ENCODE results near the gene ZBTB20. TPM values are rescaled to one million over a fixed set of nuclear protein-coding genes. Genes with fewer than 3 reads are reported as not detected.

ZBTB20 gene
- total and polyA plus RNA-seq, 4 donors = 0.88 to 83.2 (median 20.4) TPM

GRCh38 chr3:114671741-114672510 is 475.2 kb downstream of the ZBTB20 start:
- H3K27me3 ChIP-seq (ENCODE audit: control insufficient read depth in 4 of 4, insufficient read depth in 4 of 4, low read length in 3 of 4) = no peaks in the 10 kb centered on the region
- no peak overlapping the region for H3K4me3 ChIP-seq (ENCODE audit: low read depth in 1 of 3, low read length in 3 of 3)
- peaks cover 0 to 3% (median 2%) of the 10 kb centered on the region in 4 donors for H3K4me1 ChIP-seq (ENCODE audit: control insufficient read depth in 4 of 4, insufficient read depth in 4 of 4, low read length in 3 of 4)
- H3K36me3 ChIP-seq (ENCODE audit: control insufficient read depth in 4 of 4, insufficient read depth in 3 of 4, low read depth in 1 of 4, low read length in 3 of 4) = no peaks in the 10 kb centered on the region
- H3K9me3 ChIP-seq (ENCODE audit: control insufficient read depth in 4 of 4, low read length in 3 of 4) = no peaks in the 10 kb centered on the region
- no peak overlapping the region for H3K27ac ChIP-seq (ENCODE audit: low read depth in 1 of 2, low read length in 2 of 2)
- no peak for TF ChIP-seq HNF4A (conservative IDR thresholded peaks at IDR 0.05)
- no peak for TF ChIP-seq MAX (IDR thresholded peaks at IDR 0.05)
- TF ChIP-seq YY1 (IDR thresholded peaks at IDR 0.05) = no peak
- TF ChIP-seq EGR1 (IDR thresholded peaks at IDR 0.05; ENCODE audit: low read depth in 2 of 2) = no peak
- TF ChIP-seq NR2F2 (IDR thresholded peaks at IDR 0.05) = no peak
- TF ChIP-seq ZBTB33 (IDR thresholded peaks at IDR 0.05) = no peak
- TF ChIP-seq TAF1 (conservative IDR thresholded peaks at IDR 0.05) = no peak
- no peak for TF ChIP-seq FOXA1 (IDR thresholded peaks at IDR 0.05)
- TF ChIP-seq FOXA2 (IDR thresholded peaks at IDR 0.05) = no peak
- no peak for TF ChIP-seq HNF4G (IDR thresholded peaks at IDR 0.05)
- no peak for TF ChIP-seq GABPA (IDR thresholded peaks at IDR 0.05 in 1 of 2, conservative IDR thresholded peaks at IDR 0.05 in 1 of 2)
- no peak for TF ChIP-seq RXRA (IDR thresholded peaks at IDR 0.05)
- no peak for TF ChIP-seq JUND (IDR thresholded peaks at IDR 0.05)
- no peak for TF ChIP-seq CTCF (IDR thresholded peaks at IDR 0.05; ENCODE audit: low read depth, low read length, missing input control)
- H3K9ac ChIP-seq (ENCODE audit: low read depth in 1 of 2, low read length in 2 of 2) = no peak overlapping the region
- no peak for DNase-seq (ENCODE audit: low spot score)
- 91% methylated on average over 4 of the region's 4 CpGs for WGBS

- Histone ChIP-seq H3K27me3 (ENCODE audit: control insufficient read depth in 4 of 4, insufficient read depth in 4 of 4, low read length in 3 of 4) (no peaks in the 10 kb centered on the region), H3K9ac (ENCODE audit: low read depth in 1 of 2, low read length in 2 of 2) (no peak overlapping the region), H3K4me3 (ENCODE audit: low read depth in 1 of 3, low read length in 3 of 3) (no peak overlapping the region), H3K4me1 (ENCODE audit: control insufficient read depth in 4 of 4, insufficient read depth in 4 of 4, low read length in 3 of 4) (peaks cover 0 to 1% (median 0%) of the 10 kb centered on the region in 4 donors), H3K9me3 (ENCODE audit: control insufficient read depth in 4 of 4, low read length in 3 of 4) (no peaks in the 10 kb centered on the region), H3K36me3 (ENCODE audit: control insufficient read depth in 4 of 4, insufficient read depth in 3 of 4, low read depth in 1 of 4, low read length in 3 of 4) (peaks cover 0 to under 1% (median 0%) of the 10 kb centered on the region in 4 donors), H3K27ac (ENCODE audit: low read depth in 1 of 2, low read length in 2 of 2) (no peak overlapping the region)
- WGBS = 92% methylated on average over 1 of the region's 1 CpG
- no peak for TF ChIP-seq FOXA1 (IDR thresholded peaks at IDR 0.05)
- no peak for DNase-seq (ENCODE audit: low spot score)
Measured at GRCh38 chr3:114669614-114670013, 477.5 kb downstream of the ZBTB20 start.

- TF ChIP-seq RAD21 (IDR thresholded peaks at IDR 0.05) = no peak
- no peak for TF ChIP-seq HNF4G (IDR thresholded peaks at IDR 0.05)
- TF ChIP-seq JUND (IDR thresholded peaks at IDR 0.05) = no peak
- Histone ChIP-seq H3K27me3 (ENCODE audit: control insufficient read depth in 4 of 4, insufficient read depth in 4 of 4, low read length in 3 of 4) (no peaks in the 10 kb centered on the region), H3K36me3 (ENCODE audit: control insufficient read depth in 4 of 4, insufficient read depth in 3 of 4, low read depth in 1 of 4, low read length in 3 of 4) (peaks cover 0 to 3% (median 0%) of the 10 kb centered on the region in 4 donors), H3K4me3 (ENCODE audit: low read depth in 1 of 3, low read length in 3 of 3) (no peak overlapping the region), H3K9me3 (ENCODE audit: control insufficient read depth in 4 of 4, low read length in 3 of 4) (no peaks in the 10 kb centered on the region), H3K9ac (ENCODE audit: low read depth in 1 of 2, low read length in 2 of 2) (no peak overlapping the region), H3K4me1 (ENCODE audit: control insufficient read depth in 4 of 4, insufficient read depth in 4 of 4, low read length in 3 of 4) (peaks cover 0 to 1% (median 0%) of the 10 kb centered on the region in 4 donors), H3K27ac (ENCODE audit: low read depth in 1 of 2, low read length in 2 of 2) (no peak overlapping the region)
- no peak for DNase-seq (ENCODE audit: low spot score)
- WGBS = 70% methylated on average over 2 of the region's 2 CpGs
Measured at GRCh38 chr3:114668099-114668498, 479.0 kb downstream of the ZBTB20 start.

Measured in liver (tissue), 9 donors.